IPS DF 4.7 (cell line): ENCODE results near the gene ZFAND2A.
"Not testable (repeated sequence)": the region's sequence is repeated elsewhere in the genome, so short reads cannot be mapped to it uniquely, and the experiment has no call there.

ENCODE experiments used
- DNase-seq: peaks from one replicate; pipeline ENCODE4 v3.0.0-alpha.2; 2013; ENCODE audit warnings: low spot score; ENCODE audit errors: extremely low read depth

The ZFAND2A gene

GRCh38 chr7:1124816-1125602 lies 35.0 kb downstream of the ZFAND2A start:
- no peak for DNase-seq

- no peak for DNase-seq
Observed at GRCh38 chr7:1124164-1124563, 35.8 kb downstream of the ZFAND2A start.

GRCh38 chr7:1123715-1124114 lies 36.3 kb downstream of the ZFAND2A start:
- peak; percentile 46 for DNase-seq

- no peak for DNase-seq
Observed at GRCh38 chr7:1122832-1123501, 37.0 kb downstream of the ZFAND2A start.

GRCh38 chr7:1121886-1122831 lies 37.8 kb downstream of the ZFAND2A start:
- DNase-seq, result no peak

- DNase-seq, result no peak
Observed at GRCh38 chr7:1121476-1121875, 38.5 kb downstream of the ZFAND2A start.

GRCh38 chr7:1120791-1121190 lies 39.2 kb downstream of the ZFAND2A start:
- no peak for DNase-seq

GRCh38 chr7:1119201-1119600 lies 40.8 kb downstream of the ZFAND2A start:
- DNase-seq, result no peak

GRCh38 chr7:1117321-1117928 lies 42.6 kb downstream of the ZFAND2A start:
- DNase-seq, result no peak

- DNase-seq, result not testable (repeated sequence)
Observed at GRCh38 chr7:1116383-1117008, 43.5 kb downstream of the ZFAND2A start.

GRCh38 chr7:1115171-1116045 lies 44.6 kb downstream of the ZFAND2A start:
- DNase-seq, result not testable (repeated sequence)

GRCh38 chr7:1114505-1114904 lies 45.5 kb downstream of the ZFAND2A start:
- DNase-seq, result no peak

GRCh38 chr7:1114088-1114487 lies 45.9 kb downstream of the ZFAND2A start:
- no peak for DNase-seq

- no peak for DNase-seq
Observed at GRCh38 chr7:1113548-1113885, 46.5 kb downstream of the ZFAND2A start.

- DNase-seq, result no peak
Observed at GRCh38 chr7:1112625-1113547, 47.1 kb downstream of the ZFAND2A start.

- DNase-seq, result no peak
Observed at GRCh38 chr7:1112109-1112508, 47.9 kb downstream of the ZFAND2A start.

GRCh38 chr7:1111156-1111555 lies 48.8 kb downstream of the ZFAND2A start:
- no peak for DNase-seq

- DNase-seq, result no peak
Observed at GRCh38 chr7:1110358-1110757, 49.6 kb downstream of the ZFAND2A start.
